GM21381 (cell line): Measurements from ENCODE around the gene LRRC28.

Experiments
- ATAC-seq: cut with Tn5 transposase; IDR thresholded peaks from one replicate; pipeline ENCODE4 v1.9.1; 2021; ENCODE audit warnings: mild to moderate bottlenecking, moderate library complexity; ENCODE audit not compliant: unreplicated experiment

LRRC28 gene

GRCh38 chr15:99249270-99249841 lies 1.9 kb upstream of the LRRC28 start, which contains the start of gene TTC23:
Gene TTC23 (minus strand): TSS chr15:99249581. CDS start chr15:99228712, 20,869 bp downstream.
- ATAC-seq: no peak

DNA sequence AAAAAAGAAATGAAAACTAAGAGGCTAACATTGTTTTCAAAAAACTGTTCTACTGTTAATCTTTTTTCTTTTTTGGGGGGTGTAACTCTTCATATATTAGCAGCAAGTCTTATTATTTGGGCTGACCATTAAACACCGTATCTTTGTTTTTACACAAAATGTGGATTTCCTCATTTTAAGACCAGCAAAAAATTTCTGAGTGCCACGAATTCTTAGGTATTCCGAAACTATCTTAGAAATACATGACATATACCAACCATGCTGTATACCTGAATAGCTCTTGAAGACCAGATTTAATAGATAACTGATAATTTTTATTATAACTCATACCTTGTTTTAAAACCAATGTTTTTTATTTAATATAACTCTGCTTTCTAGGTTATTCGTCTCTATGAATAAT lies 1.3 kb upstream of the LRRC28 start:
- no peak for ATAC-seq

DNA sequence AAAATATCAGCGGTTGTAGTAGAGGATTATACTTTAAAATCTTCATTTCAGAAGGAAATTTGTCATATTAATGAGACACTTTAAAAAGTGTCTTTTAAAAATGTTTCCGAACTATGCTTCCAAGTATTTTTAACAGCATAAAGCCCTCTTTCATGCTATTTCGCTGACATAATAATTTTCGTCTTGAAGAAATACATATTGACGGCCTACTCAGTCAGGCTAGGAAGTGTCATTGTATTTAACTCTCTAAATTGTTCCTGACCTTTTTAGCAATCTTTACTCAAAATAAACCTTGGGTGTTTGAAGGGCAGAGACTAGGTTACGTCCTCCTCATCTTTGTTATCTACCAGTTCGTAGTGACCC lies 806 bp upstream of the LRRC28 start:
- no peak for ATAC-seq

GRCh38 chr15:99252326-99252725 lies 1.0 kb downstream of the LRRC28 start:
- ATAC-seq: no peak

GRCh38 chr15:99253381-99254090 lies 2.3 kb downstream of the LRRC28 start:
- ATAC-seq: no peak

DNA sequence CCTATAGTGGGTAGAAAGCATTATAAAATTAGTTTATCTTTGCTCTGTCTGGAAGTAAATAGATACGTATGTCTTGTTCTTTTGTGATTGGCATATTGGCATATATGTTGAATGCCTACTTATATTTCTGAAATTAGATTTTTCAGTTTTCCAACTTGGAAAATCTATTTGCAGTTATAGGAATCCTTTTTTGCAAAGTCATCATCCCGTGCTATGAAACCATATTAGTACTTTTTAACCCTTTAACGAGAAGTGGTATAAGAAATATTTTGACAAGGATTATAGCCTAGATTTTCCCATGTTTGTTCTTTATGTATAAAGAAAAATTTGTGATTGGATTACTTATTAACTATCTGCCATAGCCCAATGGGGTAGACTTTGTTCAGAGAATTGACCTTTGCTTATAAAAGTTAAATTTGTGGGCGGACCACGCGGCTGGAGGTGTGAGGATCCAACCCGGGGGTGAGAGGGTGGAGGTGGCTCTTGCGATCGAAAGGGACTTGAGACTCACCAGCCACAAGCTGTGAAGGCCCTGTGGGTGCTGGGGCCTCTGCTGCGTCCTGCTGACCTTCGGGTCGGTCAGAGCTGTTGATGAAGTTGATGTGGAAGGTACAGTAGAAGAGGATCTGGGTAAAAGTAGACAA lies 5.9 kb downstream of the LRRC28 start:
- ATAC-seq: no peak

- no peak for ATAC-seq
These were observed 12.8 kb downstream of the LRRC28 start for GRCh38 chr15:99264125-99264524.

DNA sequence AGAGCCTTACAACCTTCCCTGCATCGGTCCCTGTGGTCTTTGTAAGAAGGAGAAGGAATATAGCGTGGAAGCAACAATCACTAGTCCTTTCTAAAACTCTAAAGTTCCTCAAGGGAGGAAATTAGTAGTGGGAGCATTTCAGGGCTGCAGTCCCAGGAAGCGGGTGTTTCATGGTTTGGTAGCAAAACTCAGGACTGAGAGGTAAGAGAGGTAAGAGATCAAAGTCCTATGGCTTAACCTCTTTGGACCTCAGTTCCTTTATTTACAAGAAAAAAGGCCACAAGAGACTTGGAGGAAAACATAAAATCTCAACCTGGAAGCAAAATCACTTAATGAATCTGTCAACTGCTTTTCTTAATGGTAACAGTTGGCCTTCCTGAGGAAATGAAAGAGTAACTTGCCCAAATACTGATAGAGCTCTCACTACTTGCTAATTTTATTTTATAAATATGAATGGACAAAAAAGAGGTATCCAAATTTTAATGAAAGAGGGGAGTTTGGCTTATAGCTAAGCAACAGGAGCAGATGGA lies 14.3 kb downstream of the LRRC28 start:
- no peak for ATAC-seq

DNA sequence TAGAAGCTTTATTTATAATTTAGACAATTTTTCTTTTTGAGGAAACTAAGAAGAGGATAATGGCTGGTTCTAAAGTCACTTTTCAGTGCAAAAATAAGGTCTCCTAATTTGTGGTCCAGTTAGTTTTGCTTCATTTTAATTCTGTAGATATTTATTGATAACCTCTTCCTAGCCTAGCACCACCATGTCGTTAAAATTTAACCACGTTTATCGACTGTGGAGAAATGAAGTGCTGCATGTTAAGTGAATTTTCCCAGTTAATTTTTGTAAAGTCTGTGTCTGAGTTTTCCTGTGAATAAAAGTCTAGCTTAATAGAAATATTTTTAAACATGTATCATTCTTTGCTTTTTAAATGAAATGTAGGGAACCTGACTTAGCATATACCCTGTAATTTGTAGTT lies 16.7 kb downstream of the LRRC28 start:
- no peak for ATAC-seq

DNA sequence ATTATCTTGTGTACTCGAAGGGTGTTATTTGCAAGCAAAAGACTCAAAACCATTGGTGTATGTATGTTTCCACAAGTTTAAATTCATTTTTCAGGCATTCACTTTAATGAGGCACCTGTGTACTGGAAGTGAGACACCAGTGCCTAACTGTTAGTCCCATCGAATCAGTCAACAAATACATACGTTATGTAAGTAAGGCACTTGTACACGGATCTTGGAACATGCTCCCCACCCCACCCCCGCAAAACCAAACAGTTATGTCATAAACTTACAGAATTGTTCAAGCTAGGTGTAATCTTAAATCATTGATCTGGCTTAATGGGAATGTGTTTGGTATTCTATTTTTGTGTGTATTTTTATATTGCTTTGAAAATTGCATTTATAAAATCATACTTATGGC lies 17.1 kb downstream of the LRRC28 start:
- no peak for ATAC-seq

- ATAC-seq: no peak
These were observed 22.5 kb downstream of the LRRC28 start for GRCh38 chr15:99273801-99274200.

- ATAC-seq: no peak
These were observed 23.8 kb downstream of the LRRC28 start for GRCh38 chr15:99275061-99275460.

GRCh38 chr15:99275525-99276128 lies 24.3 kb downstream of the LRRC28 start:
- ATAC-seq: no peak

- ATAC-seq: no peak
These were observed 28.0 kb downstream of the LRRC28 start for GRCh38 chr15:99279290-99279689.

- no peak for ATAC-seq
These were observed 28.5 kb downstream of the LRRC28 start for GRCh38 chr15:99279827-99280226.

GRCh38 chr15:99282121-99282520 lies 30.8 kb downstream of the LRRC28 start:
- no peak for ATAC-seq

DNA sequence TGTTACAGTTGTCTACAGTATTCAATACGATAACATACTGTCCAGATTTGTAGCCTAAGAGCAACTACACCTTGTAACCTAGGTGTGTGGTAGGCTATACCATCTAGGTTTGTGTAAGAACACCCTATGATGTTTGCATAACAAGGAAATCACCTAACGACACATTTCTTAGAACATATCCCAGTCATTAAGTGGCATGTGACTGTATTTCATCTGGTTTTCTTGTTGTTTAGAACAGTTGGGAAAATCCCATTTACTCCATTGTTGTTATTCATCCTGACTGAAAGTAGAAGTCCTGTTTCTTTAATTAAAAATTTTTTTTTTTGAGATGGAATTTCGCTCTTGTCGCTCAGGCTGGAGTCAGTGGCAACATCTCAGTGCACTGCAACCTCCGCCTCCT lies 31.3 kb downstream of the LRRC28 start:
- ATAC-seq: no peak

DNA sequence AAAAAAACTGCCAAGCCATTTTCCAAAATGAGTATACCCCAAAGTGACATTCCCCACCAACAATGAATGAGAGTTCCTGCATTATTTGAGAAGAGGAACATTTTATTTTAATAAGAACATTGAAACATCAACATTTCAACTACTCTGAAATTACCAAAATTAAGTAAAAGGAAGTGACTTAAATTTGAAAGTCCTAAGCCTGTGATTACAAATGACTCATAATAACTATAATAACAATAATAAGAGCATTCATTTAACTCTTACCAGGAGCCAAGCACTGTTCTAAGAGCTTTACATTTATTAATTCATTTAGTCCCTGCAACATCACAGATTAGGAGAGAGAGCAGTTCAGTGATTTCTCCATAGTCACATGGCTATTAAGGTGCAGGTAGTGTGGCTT lies 32.4 kb downstream of the LRRC28 start:
- ATAC-seq: no peak

DNA sequence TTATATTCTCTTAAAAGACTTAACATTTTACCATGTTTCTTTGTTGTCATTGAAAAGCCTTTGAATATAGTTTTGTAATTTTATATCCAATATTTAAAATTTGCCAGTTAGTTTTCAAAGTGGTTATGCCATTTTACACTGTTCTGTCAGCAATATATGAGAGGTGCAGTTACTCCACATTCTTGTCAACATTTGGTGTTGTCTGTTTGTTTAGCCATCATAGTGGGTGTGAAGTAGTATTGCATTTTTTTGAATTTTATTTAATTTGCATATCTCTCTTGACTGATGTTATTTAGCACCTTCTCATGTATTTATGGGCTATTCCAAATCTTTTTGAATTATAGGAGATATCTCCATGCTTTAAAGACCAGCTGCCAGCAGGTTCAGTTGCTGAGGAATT lies 40.4 kb downstream of the LRRC28 start:
- no peak for ATAC-seq

- no peak for ATAC-seq
These were observed 44.6 kb downstream of the LRRC28 start for GRCh38 chr15:99295840-99296239.

DNA sequence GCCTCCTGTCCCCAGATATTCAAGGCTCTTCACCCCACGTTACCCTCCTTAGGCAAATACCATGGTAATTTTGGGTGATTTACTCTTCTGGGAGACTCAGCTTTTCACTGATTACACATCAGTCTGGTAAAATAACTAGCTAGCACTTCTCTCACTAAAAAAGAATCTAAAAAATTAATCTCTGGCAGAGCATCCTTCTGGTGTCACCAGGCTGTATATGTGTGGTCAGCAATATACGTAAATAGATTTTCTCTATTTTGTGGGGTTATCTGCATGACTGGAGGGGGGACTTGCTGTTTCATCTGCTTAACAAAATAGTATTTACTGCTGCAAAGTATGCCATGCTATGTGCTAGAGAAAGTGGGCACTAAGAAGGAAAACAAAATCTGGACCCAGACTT lies 45.1 kb downstream of the LRRC28 start:
- ATAC-seq: no peak

DNA sequence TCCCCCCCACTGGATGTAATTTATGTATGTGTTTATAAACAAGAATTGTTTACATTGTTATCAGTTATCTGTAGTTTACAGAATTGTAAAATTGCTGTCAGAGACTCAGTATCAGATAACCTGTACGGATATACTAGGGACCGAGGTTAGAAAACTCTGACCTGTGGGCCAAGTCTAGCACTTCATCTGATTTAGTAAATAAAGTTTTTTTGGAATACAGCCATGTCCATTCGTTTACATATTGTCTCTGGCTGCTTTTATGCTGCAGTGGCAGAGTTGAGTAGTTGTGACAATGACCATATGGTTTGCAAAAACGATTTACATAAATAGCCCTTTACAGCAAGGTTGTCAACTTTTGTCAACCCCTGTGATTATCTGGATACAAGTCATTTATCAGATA lies 52.6 kb downstream of the LRRC28 start:
- no peak for ATAC-seq
